WI38 (cell line): ENCODE results near the gene FAM181A.

Experiments
- H3K4me3 ChIP-seq: 2 replicates; pipeline ENCODE4 v1.5.1; 2011; ENCODE audit warnings: low read depth, mild to moderate bottlenecking, control low read depth, low read length
- CTCF ChIP-seq: IDR thresholded peaks from 2 replicates; pipeline ENCODE4 v1.5.1; 2012; ENCODE audit warnings: low read depth, mild to moderate bottlenecking, control low read depth, low read length

FAM181A gene

GRCh38 chr14:93977171-93977570 lies 50.0 kb downstream of the FAM181A start:
- no peak for TF ChIP-seq CTCF
- H3K4me3 ChIP-seq, result no peak overlapping the region

GRCh38 chr14:93977790-93978581 lies 50.8 kb downstream of the FAM181A start:
- no peak for TF ChIP-seq CTCF
- H3K4me3 ChIP-seq, result no peak overlapping the region

GRCh38 chr14:93978735-93979134 lies 51.6 kb downstream of the FAM181A start:
- H3K4me3 ChIP-seq, result no peak overlapping the region
- no peak for TF ChIP-seq CTCF
